T-helper 1 cell treated with Interleukin-12 subunit alpha and Interleukin-12 subunit beta and Interleukin-4 antibody, amounts not matched to agents 30 ng/mL and 1 ng/mL, for 36 hours (primary cell): Measurements from ENCODE around the gene SLC35A2. TPM values are rescaled to one million over a fixed set of nuclear protein-coding genes. Genes with fewer than 3 reads are reported as not detected.

ENCODE experiments used
- intact Hi-C: fragments of 100-400 bp; cut with micrococcal nuclease; formaldehyde crosslinking; loops from one replicate; pipeline ENCODE4 v1.15.1; 2024
- total RNA-seq: library from RNA; stranded (reverse); gene quantifications from 2 replicates; pipeline ENCODE4 v1.2.3, GENCODE V29; 2022

The SLC35A2 gene
- total RNA-seq, 1 donor from 2014 or later = 22.8 TPM

- intact Hi-C loops = no loop called here
Observed at GRCh38 chrX:48933757-48934156, 22.3 kb upstream of the SLC35A2 start.

- intact Hi-C loops = no loop called here
Observed at GRCh38 chrX:48927736-48928382, 16.4 kb upstream of the SLC35A2 start.

DNA sequence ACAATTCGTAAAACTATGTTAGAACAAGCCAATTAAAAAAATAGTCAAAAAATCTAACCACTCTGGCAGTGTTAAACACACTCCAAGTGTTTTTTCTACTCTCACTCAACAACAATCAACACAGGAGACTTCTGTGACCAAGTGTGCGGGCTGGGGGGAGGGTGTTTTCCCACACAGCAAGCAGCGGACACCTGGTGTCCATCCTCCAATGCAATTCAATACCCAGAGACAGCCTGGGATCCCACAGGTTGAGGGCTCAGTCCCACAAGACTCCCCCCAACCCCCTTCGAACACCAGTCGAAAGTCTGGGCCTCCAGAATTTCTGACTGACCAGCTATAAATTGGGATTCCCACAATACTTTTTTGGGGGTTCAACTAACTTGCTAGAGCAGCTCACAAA is 15.7 kb upstream of the SLC35A2 start:
- intact Hi-C loops = no loop called here

DNA sequence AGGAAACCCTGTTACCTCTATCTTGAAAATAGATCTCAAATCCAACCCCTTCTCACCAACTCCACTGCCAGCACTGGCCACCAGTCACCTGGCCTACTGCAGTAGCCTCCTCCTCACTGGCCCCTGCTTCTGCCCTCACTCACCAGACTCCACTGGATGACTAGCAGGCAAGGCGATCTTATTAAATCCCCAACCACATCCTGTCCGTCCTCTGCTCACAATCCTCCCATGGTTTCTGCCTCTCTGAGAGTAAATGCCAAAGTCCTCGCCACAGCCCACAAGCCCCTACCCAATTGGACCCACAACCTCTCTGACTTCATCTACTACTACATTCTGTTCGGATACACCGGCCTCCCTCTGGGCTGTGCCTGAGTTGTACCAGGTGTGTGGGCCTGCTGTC is 12.8 kb upstream of the SLC35A2 start:
- intact Hi-C loops = no loop called here

DNA sequence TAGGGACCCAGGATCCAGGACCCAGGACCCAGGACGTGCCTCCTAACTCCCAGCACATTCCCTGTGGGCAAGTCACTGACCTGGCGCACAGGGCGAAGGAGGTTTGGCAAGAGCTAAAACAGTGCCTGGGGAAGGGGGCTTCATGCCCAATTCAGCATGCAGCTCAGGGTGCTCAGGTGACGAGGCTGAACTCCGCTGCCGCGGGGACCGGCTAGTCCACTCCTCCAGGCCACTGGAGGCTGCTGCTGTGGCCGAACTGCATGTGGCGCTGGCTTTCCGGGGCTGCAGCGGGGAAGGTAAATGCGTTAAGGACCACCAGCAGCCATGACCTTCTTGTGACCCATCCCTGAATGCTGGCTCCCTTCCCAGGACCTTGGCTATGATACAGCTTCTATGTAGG is 12.3 kb upstream of the SLC35A2 start:
- intact Hi-C loops = no loop called here

- intact Hi-C loops = no loop called here
Observed at GRCh38 chrX:48920718-48921104, 9.3 kb upstream of the SLC35A2 start.

DNA sequence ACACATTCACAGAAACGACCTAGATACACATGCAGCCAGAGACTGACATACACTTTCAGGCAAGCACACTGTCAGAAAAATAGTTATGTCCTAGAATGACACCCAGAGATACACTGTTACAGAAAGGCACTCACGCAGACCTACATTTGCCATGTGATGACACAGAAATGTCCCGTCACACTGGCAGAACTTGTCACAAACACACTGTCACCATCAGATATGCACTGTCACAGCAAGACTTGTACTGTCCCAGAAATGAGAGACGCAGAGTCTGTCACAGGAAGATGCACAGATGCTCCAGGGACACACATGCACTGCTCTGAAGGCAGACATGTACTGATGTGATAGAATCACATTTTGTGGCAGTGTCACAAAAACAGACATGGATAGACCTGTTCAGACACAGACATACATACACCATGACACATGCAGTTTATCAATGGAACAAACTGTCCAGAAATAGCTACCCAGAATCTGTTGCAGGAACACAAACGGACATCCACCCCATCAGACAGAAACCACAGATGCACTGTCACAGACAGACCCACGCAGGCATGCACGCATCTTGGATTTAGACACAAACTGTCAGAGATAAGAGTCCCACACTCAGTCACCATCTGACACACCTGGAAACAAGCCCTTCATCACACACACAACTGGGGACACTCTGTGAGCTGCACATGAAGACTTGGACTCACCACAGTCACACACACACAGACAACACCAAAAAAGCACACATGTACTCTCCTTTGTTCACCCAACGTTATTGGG is 8.7 kb upstream of the SLC35A2 start:
- intact Hi-C loops = loop anchor here (1.0 to 5.0 kb wide), 10 partner anchors 9 to 398 kb away; partner anchors contain the start of genes EBP, PPP1R3F, SLC35A2 and SUV39H1

DNA sequence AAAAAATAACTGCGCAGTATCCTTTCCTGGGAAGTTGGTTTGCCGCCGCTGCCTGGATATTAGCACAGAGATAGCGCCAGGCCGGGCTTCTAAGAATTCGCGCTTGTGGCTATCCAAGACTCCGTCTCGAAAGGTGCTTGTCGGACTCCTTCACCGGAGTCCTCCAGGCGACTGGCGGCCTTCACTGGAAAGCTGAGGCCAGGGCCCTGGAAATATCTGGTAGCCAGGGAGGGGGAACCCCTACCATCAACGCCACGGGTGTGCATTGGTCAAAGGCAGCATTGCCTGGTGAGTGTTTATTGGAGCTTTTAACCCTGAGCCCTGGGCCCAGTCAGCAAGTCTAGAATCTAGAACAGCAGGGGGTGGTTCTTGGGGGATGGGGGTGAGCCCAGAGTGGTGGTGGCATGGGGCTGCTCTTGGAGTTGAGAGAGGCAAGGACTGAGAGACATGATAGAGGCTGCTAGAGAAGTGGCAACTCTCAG is 8.0 kb upstream of the SLC35A2 start:
- intact Hi-C loops = loop anchor here (1.0 to 5.0 kb wide), 10 partner anchors 8 to 397 kb away; partner anchors contain the start of genes EBP, PPP1R3F, SLC35A2 and SUV39H1

DNA sequence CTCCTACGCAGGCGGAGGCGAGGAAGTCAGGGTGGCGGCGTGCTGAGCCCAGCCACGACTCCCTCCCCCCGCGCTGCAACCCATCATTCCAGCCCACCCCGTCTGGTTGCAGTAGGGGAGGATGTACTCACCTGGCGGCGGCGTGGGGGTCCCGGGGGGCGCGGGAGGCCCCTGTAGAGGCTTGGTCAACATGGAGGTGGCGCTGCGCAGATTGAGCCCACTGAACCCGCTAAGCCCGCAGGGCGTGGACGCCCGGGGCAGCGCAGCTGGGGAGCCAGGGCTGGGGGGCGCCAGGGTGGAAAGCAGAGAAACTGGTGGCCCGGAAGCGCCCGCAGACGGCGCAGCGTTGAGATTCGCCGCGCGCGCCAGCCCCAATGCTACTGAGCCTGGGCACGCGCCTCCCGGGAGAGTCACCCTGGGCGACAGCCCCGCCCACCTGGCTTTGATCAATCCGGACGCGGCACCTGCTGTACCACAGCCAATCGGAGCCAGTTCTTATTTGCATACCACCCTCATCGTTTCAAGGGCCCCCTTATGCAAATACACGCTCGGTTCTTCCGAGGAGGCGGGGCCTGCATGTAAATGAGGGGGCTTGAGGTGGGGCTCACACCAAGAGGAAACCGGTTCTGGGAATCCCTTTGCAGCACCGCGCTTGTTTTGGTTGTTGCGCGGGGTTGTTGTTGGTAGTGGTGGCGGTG is 7.3 kb upstream of the SLC35A2 start, which contains the start of gene PIM2:
Gene PIM2, minus strand, starts transcription at position 382 of the 698 bp plus-strand sequence. Its CDS starts 190 bp downstream, at position 192.
- intact Hi-C loops = loop anchor here (1.0 to 5.0 kb wide), 10 partner anchors 7 to 396 kb away; partner anchors contain the start of genes EBP, PPP1R3F, SLC35A2 and SUV39H1

GRCh38 chrX:48918301-48918642 is 6.8 kb upstream of the SLC35A2 start:
- intact Hi-C loops = loop anchor here (2.0 to 5.0 kb wide), 5 partner anchors 221 to 396 kb away; partner anchors contain the start of genes EBP, PPP1R3F and SUV39H1

GRCh38 chrX:48917139-48918001 is 5.9 kb upstream of the SLC35A2 start:
- intact Hi-C loops = loop anchor here (1.0 to 5.0 kb wide), 14 partner anchors 20 to 395 kb away; partner anchors contain the start of genes EBP, GRIPAP1, HDAC6 and PPP1R3F

DNA sequence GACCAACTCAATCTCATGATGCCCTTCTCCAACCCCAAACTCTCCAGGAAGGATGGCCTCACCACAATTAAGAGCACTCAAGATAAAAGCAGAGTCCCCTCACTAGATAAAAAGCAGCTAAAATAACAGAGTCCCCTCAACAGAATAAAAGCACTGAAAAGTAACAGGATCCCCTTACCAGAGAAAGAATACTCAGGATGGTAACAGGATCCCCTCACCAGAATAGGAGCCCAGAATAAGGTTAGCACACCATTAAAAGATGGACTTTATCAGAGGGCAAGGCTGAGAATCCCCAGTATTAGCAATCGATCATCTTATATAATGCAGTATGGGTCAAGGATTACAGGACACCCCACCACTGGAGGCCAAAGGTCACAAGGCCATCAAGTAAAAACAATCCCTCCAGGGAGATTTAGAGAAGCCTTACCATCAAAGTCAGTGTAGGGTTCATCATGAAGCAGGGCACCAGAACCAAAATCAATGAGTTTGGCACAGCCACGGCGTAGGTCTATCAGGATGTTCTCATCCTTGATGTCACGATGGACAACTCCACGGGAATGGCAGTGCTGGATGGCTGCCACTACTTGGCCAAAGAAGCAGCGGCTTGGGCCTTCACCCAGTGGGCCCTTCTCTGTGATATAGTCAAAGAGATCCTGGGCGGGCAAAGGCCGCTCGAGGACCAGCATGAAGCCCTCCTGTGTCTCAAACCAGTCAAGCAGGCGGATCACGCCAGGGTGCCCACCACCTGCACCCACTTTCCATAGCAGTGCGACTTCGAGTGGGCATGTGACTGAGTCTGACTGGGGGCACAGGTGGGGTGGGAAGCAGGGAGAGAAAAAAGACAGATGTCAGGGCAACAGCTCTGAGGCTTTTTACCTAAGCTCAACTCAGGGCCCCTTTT is 3.4 kb upstream of the SLC35A2 start:
- intact Hi-C loops = loop anchor here (5.0 kb wide), 4 partner anchors 218 to 393 kb away; partner anchors contain the start of genes EBP, PPP1R3F and SUV39H1

DNA sequence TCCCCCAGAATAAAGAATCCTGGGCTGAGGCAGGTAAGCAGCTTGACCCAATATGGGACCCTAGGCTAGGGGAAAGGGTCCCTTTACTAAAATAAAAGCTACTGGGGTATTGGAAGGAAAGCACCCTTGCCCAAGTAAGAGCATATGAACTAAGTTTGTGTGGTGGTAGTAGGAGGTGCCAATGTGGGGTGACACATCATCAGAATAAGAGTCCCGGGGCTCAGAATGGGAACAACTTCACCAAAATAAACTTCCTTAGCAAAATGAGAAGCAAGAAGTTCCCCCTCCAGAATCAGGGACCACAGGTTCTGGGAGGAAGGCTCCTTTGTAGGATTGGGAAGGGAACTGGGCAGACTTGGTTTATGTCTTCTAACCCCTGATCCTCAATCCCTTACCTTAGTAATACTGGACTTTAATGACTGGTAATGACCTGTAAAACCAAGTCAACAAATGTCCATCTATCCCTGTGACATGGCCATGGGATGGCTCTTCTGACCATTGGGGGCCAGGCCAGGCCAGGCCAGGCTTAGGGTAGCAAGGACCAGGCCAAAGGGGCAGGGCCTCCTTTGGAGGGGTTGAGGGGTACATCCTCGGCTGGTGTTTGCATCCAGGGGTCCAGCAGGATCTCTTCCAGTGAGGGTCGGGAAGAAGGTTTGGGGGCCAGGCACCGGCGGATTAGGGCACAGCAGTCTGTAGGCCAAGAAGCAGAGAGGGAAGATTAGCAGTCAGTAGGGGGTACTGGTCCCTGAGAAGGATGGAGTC is 2.3 kb upstream of the SLC35A2 start:
- intact Hi-C loops = no loop called here

- intact Hi-C loops = loop anchor here (1.0 to 2.0 kb wide), 5 partner anchors 8 to 198 kb away; partner anchors contain the start of genes OTUD5, PIM2, PQBP1 and TIMM17B
Observed at GRCh38 chrX:48910926-48911411, 477 bp downstream of the SLC35A2 start.

DNA sequence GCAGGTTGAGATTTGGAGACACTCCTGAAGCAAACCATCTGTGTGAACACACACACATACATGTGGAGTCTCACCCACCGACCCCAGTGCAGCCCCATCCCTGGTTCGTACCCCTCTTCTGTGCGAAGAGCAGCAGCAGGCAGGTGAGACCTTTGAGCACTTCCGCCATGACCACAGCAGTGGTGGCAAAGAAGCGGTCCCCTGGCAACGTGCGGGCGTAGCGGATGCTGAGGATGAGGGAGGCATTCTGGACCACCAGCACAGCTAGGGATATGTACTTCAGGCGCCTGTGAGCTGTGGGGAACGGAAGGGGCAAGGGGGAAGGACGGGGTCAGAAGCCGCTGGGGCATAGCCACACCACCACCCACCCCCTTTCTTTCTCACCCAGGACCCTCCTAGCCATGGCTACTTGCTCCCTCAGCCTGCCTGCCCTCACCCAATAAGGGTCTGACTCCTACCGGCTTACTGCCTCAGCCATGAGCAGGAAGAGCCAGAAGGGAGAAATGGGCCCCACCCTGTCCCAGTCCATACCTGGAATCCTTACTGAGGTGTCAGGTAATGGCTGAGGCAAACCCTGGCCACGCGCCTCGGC is 1.6 kb downstream of the SLC35A2 start:
- intact Hi-C loops = loop anchor here (2.0 kb wide), 1 partner anchor 197 kb away; no protein-coding TSS in a partner anchor

- intact Hi-C loops = no loop called here
Observed at GRCh38 chrX:48908600-48908999, 2.8 kb downstream of the SLC35A2 start.

- intact Hi-C loops = no loop called here
Observed at GRCh38 chrX:48905090-48905790, 6.2 kb downstream of the SLC35A2 start.
